ENCODE results near the gene SLC8A2.

DNA sequence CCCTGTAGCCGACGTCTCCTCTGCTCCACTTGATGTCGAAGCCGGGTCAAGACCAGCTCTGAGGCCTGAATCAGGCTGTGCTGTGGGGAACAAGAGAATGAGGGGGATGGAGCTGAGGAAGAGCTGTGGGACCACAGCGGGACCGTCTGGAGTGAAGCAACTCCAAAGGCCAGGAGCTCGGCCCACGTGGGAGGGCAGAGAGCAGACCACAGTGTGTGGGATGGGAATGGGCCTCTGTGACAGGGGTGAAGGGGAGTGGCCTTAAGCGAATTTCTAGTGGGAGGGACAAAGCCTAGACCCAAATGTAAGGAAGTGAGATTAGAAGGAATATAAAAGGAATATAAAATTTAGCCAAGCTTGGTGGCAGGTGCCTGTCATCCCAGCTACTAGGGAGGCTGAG, 3.8 kb upstream of the SLC8A2 start:
- TF ChIP-seq POLR2A (IDR thresholded peaks at IDR 0.05; ENCODE audit: low read length) (no peak), GATA1 (IDR thresholded peaks at IDR 0.05; ENCODE audit: low read depth, low read length) (no peak)

Measured in erythroblast (primary cell).